ENCODE data around the gene HIBADH.

- TF ChIP-seq, protein P1, sequence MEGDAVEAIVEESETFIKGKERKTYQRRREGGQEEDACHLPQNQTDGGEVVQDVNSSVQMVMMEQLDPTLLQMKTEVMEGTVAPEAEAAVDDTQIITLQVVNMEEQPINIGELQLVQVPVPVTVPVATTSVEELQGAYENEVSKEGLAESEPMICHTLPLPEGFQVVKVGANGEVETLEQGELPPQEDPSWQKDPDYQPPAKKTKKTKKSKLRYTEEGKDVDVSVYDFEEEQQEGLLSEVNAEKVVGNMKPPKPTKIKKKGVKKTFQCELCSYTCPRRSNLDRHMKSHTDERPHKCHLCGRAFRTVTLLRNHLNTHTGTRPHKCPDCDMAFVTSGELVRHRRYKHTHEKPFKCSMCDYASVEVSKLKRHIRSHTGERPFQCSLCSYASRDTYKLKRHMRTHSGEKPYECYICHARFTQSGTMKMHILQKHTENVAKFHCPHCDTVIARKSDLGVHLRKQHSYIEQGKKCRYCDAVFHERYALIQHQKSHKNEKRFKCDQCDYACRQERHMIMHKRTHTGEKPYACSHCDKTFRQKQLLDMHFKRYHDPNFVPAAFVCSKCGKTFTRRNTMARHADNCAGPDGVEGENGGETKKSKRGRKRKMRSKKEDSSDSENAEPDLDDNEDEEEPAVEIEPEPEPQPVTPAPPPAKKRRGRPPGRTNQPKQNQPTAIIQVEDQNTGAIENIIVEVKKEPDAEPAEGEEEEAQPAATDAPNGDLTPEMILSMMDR (conservative IDR thresholded peaks at IDR 0.05; ENCODE audit: low read depth, low read length) = no peak
- TF ChIP-seq MAFK (IDR thresholded peaks at IDR 0.05; ENCODE audit: low read depth, low read length) (no peak), RFX5 (IDR thresholded peaks at IDR 0.05; ENCODE audit: low read depth, low read length) (no peak), RAD21 (IDR thresholded peaks at IDR 0.05; ENCODE audit: low read length) (no peak), BHLHE40 (IDR thresholded peaks at IDR 0.05; ENCODE audit: low read depth, low read length) (no peak), CHD1 (IDR thresholded peaks at IDR 0.05; ENCODE audit: low read depth, low read length) (no peak), ELK1 (IDR thresholded peaks at IDR 0.05; ENCODE audit: borderline replicate concordance, low read depth, low read length) (no peak), POLR2A (IDR thresholded peaks at IDR 0.05; ENCODE audit: low read depth, low read length) (no peak), CEBPB (IDR thresholded peaks at IDR 0.05; ENCODE audit: low read depth, low read length) (no peak), USF2 (IDR thresholded peaks at IDR 0.05; ENCODE audit: low read depth, low read length) (no peak), MAZ (IDR thresholded peaks at IDR 0.05; ENCODE audit: borderline replicate concordance, low read depth, low read length) (no peak), FOS (IDR thresholded peaks at IDR 0.05; ENCODE audit: low read depth, low read length) (no peak), RCOR1 (IDR thresholded peaks at IDR 0.05; ENCODE audit: insufficient replicate concordance, low read length) (no peak), MXI1 (IDR thresholded peaks at IDR 0.05; ENCODE audit: borderline replicate concordance, low read depth, low read length) (no peak)
Observed at GRCh38 chr7:27684491-27684890, 21.8 kb upstream of the HIBADH start.

Data from IMR-90 (cell line).